Loucy (cell line): ENCODE results near the gene FNDC11.

Experiments used
- CTCF ChIP-seq: fragments of 200-600 bp; sonication (generic); conservative IDR thresholded peaks from 2 replicates; pipeline ENCODE4 v1.5.1; 2014; ENCODE audit warnings: mild to moderate bottlenecking, antibody characterized with exemption, low read length
- EZH2phosphoT487 ChIP-seq: fragments of 200-600 bp; IDR thresholded peaks from 2 replicates; pipeline ENCODE4 v1.6.1; 2018; ENCODE audit warnings: antibody characterized with exemption, mild to moderate bottlenecking, moderate library complexity, borderline replicate concordance

DNA sequence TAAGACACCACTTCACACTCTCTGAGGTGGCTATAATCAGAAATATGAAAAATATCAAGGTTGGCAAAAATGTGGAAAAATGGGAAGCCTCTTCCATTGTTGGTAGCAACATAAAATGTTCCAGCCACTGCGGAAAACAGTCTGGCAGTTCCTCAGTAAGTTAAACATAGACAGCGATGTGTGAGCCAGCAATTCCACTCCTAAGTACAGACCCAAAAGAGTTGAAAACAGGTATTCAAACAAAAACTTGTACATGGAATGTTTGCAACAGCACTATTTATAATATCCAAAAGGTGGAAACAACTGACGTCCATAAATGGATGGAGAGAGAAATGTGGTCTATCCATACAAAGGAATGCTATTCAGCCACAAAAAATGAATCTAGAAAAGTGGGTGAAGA lies 40.8 kb upstream of the FNDC11 start:
- no peak for TF ChIP-seq CTCF
- no peak for TF ChIP-seq EZH2phosphoT487
